ENCODE measurements around the gene CDC42BPA. TPM values are rescaled to one million over a fixed set of nuclear protein-coding genes. Genes with fewer than 3 reads are reported as not detected.

Gene CDC42BPA
- total and polyA plus RNA-seq, 2 of the 8 experiments (the other 6 are each of a cell fraction or from before 2014, with no cell fraction given): 7.1 to 28.5 TPM

DNA sequence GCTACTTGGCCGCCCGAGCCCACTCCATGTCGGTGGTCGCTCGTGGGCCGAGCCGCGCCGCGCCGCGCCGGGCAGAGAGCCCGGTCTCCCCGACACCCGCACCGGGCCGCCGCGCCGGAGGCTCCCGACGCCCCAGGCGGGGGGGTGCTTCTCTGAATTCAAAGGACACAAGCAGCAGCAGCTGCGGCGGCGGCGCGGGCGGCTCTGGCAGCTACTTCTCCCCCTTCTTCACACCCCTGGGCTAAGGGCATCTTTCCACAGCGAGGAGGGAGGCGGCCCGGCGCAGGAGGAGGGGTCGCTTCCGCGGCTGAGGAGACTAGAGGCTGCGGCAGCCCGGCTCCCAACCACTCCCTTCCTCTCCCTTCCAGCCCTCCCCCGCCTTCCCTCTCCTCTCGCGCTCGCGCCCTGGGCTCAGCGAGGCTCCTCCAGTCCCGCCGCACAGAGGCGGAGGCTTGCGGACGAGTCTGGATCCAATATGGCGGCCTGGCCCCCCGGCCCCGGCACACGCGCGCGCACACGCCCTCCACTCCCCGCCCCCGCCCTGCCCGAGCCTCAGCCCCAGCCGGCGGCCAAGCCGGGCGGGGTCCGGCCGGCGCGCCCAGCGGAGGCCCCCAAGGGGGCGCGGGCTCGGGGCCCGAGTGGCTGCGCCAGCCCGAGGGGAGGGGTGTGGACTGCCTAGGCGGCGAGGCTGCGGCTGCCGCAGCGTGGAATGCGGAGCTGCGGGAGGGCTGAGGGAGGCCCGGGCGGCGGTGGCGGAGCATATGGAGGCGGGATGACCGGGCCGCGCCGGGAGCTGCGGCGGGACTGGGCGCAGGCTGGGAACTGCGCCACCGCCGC lies at the start of gene CDC42BPA (continued):
- TF ChIP-seq GABPA (IDR thresholded peaks at IDR 0.05; ENCODE audit: borderline replicate concordance, insufficient read depth, low read length) (no peak), NRF1 (IDR thresholded peaks at IDR 0.05; ENCODE audit: low read depth, low read length) (no peak), EGR1 (IDR thresholded peaks at IDR 0.05; ENCODE audit: borderline replicate concordance, low read depth, low read length) (no peak; the same call in 1 of the 2 replicates), JUND (IDR thresholded peaks at IDR 0.05; ENCODE audit: low read length) (no peak), CBX8 (IDR thresholded peaks at IDR 0.05; ENCODE audit: borderline replicate concordance, low read depth, low read length) (no peak), FOSL1 (IDR thresholded peaks at IDR 0.05; ENCODE audit: insufficient read depth, low read depth, low read length) (no peak), KDM4A (IDR thresholded peaks at IDR 0.05; ENCODE audit: low read depth, low read length, severe bottlenecking) (peak; percentile 80), RBBP5 (IDR thresholded peaks at IDR 0.05; ENCODE audit: borderline replicate concordance, low read depth, low read length) (peak; percentile 61; the same call in 1 of the 2 replicates)
- TF ChIP-seq, protein P1, sequence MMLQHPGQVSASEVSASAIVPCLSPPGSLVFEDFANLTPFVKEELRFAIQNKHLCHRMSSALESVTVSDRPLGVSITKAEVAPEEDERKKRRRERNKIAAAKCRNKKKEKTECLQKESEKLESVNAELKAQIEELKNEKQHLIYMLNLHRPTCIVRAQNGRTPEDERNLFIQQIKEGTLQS (IDR thresholded peaks at IDR 0.05; ENCODE audit: insufficient read depth, low read depth, low read length): no peak

All from H1 (cell line).